Right lobe of liver (tissue), 4 donors: ENCODE measurements around the gene ZNF44.

ENCODE experiments used
- POLR2A ChIP-seq: fragments of 450-650 bp; IDR thresholded peaks from one replicate; pipeline ENCODE4 v1.6.1; 2017; ENCODE audit warnings: antibody characterized with exemption, mild to moderate bottlenecking
- TF ChIP-seq, protein P1 (sequence below), 4 donors: fragments of 200-600 bp in 3 of 4; fragments of 450-650 bp in 1 of 4; IDR thresholded peaks; one replicate each; pipeline versions ENCODE4 v1.5.1 to v1.8.0; 2016 to 2022; ENCODE audit warnings: antibody characterized with exemption in 4 of 4, mild to moderate bottlenecking in 2 of 4
- donor health status: DM: no; HTN: no; CAD: no.
- donor health status: DM: no; HTN: no; CAD: no.
- donor health status: DM: no; HTN: yes; CAD: no.

GRCh38 chr19:12261554-12261953, 33.1 kb downstream of the ZNF44 start:
- TF ChIP-seq, protein P1, sequence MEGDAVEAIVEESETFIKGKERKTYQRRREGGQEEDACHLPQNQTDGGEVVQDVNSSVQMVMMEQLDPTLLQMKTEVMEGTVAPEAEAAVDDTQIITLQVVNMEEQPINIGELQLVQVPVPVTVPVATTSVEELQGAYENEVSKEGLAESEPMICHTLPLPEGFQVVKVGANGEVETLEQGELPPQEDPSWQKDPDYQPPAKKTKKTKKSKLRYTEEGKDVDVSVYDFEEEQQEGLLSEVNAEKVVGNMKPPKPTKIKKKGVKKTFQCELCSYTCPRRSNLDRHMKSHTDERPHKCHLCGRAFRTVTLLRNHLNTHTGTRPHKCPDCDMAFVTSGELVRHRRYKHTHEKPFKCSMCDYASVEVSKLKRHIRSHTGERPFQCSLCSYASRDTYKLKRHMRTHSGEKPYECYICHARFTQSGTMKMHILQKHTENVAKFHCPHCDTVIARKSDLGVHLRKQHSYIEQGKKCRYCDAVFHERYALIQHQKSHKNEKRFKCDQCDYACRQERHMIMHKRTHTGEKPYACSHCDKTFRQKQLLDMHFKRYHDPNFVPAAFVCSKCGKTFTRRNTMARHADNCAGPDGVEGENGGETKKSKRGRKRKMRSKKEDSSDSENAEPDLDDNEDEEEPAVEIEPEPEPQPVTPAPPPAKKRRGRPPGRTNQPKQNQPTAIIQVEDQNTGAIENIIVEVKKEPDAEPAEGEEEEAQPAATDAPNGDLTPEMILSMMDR (IDR thresholded peaks at IDR 0.05): no peak
- no peak for TF ChIP-seq POLR2A
